Measurements from ENCODE around the gene GP5.

GP5 gene

GRCh38 chr3:194355379-194355778, 43.7 kb downstream of the GP5 start:
- TF ChIP-seq CTCF (IDR thresholded peaks at IDR 0.05), result no peak

- TF ChIP-seq CTCF (IDR thresholded peaks at IDR 0.05), result no peak
These were observed 44.8 kb downstream of the GP5 start for GRCh38 chr3:194354315-194354714.

GRCh38 chr3:194352667-194353246, 46.3 kb downstream of the GP5 start:
- no peak for TF ChIP-seq CTCF (IDR thresholded peaks at IDR 0.05)

DNA sequence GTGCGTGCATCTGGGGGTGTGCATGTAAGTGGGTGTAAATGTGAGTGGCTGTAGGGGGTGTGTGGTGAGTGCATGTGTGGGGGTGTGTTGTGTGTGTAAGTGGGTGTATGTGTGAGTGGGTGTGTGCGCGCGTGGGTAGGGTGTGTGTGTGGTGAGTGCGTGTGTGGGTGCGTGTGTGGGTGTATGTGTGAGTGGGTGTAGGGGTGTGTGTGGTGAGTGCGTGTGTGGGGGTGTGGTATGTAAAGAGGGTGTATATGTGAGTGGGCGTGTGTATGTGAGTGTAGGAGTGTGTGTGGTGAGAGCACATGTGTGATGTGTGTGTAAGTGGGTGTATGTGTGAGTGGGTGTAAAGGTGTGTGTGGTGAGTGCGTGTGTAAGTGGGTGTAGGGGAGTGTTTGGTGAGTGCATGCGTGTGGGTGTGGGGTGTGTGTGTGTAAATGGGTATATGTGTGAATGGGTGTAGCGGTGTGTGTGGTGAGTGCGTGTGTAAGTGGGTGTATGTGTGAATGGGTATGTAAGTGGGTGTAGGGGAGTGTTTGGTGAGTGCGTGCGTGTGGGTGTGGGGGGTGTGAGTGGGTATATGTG, 47.0 kb downstream of the GP5 start:
- no peak for TF ChIP-seq CTCF (IDR thresholded peaks at IDR 0.05)

DNA sequence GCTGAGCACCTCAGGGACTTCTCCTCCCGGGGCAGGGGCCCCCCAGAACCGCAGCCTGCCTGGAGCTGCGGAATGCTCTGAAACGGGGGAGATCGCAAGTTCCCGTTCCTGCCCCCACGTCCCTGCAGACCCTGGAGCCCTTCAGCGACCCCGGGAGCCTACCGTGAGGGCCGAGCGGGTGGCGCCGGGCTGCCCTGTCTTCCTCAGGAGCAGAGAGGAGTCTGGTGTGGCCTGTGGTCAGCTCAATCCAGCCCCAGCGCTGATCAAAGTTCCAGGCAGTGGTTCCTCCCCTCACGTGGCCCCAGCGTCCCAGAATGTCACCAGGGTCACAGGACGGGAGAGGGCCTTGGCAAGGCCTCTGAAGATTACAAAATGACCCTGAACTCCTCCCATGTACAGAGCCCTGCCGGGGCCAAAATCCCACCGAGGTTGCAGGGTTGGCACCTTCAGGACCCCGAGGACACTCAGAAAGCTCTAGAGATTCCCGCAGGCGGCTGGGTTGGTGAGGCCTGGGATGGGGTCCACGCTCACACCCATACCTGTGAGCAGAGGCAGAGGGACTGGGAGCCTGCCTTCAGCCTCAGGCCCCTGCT, 47.9 kb downstream of the GP5 start, which contains the start of gene CPN2:
Gene CPN2 (minus strand): TSS at position 249 of the 593 bp plus-strand sequence. CDS start 8,626 bp downstream, outside the sequence.
- TF ChIP-seq CTCF (IDR thresholded peaks at IDR 0.05), result no peak

DNA sequence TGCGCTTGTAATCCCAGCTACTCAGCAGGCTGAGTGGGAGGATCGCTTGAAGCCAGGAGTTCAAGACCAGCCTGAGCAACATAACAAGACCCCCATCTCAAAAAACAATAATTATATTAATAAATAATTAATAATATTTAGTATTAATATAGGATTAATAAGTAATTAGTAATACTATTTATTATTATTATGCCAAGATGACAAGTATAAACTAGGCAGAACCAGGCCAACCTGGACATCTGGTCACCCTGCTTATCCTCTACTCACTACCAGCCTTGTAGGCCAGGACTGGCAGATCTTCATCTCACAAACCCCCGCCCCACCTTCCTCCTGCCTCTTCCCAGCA, 48.4 kb downstream of the GP5 start:
- no peak for TF ChIP-seq CTCF (IDR thresholded peaks at IDR 0.05)

DNA sequence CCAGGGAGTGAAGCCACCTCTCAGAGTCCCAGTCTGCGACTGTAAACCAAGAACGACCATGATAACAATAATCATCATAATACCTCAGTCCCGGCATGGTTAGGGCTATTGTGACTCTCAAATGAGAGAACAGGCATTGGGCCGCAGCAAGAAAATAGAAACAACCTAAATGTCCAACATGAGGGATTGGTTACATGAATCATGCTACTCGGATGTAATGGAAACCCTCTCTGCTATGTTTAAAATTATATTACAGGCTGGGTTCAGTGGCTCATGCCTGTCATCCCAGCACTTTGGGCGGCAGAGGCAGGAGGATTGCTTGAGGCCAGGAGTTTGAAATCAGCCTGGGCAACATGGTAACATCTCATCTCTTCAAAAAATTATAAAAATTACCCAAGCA, 50.7 kb downstream of the GP5 start:
- TF ChIP-seq CTCF (IDR thresholded peaks at IDR 0.05), result no peak
